OCI-LY7 (cell line): Measurements from ENCODE around the gene SAA4.
"Not testable (repeated sequence)": the region's sequence is repeated elsewhere in the genome, so short reads cannot be mapped to it uniquely, and the experiment has no call there.

Source experiments
- CTCF ChIP-seq: fragments of 200-600 bp; sonication (generic); conservative IDR thresholded peaks from 2 replicates; pipeline ENCODE4 v1.5.1; 2014; ENCODE audit warnings: mild to moderate bottlenecking, antibody characterized with exemption, low read length, moderate library complexity, mixed read lengths
- EZH2phosphoT487 ChIP-seq: fragments of 200-600 bp; sonication (generic); IDR thresholded peaks from 2 replicates; pipeline ENCODE4 v1.6.1; 2018; ENCODE audit warnings: low read depth, borderline replicate concordance, mild to moderate bottlenecking, mixed run types, antibody characterized with exemption, low read length, moderate library complexity, mixed read lengths

GRCh38 chr11:18262681-18263350 is 26.2 kb upstream of the SAA4 start:
- TF ChIP-seq CTCF, EZH2phosphoT487: not testable (repeated sequence)
